GM10248 (cell line): ENCODE results near the gene SUV39H2.

Experiments used
- CTCF ChIA-PET: fragments of 300-600 bp; sonication (Branson Sonifier 250); formaldehyde crosslinking; extraction: SDS; loops from one replicate; lab custom pipeline; 2021; ENCODE audit warnings: antibody characterized with exemption; lab: Yijun Ruan, JAX
- POLR2A ChIA-PET: fragments of 350-650 bp; sonication (Branson Sonifier 250); formaldehyde crosslinking; extraction: SDS; loops from one replicate; lab custom pipeline; 2020; ENCODE audit warnings: antibody characterized with exemption; lab: Yijun Ruan, JAX
- DNase-seq: peaks from one replicate; pipeline ENCODE4 v3.0.0; 2012; ENCODE audit errors: extremely low spot score
- CTCF ChIP-seq: IDR thresholded peaks from 2 replicates; pipeline ENCODE4 v1.5.1; 2012; ENCODE audit warnings: mild to moderate bottlenecking, low read depth; ENCODE audit errors: extremely low read depth, missing control alignments, control extremely low read depth

The SUV39H2 gene

DNA sequence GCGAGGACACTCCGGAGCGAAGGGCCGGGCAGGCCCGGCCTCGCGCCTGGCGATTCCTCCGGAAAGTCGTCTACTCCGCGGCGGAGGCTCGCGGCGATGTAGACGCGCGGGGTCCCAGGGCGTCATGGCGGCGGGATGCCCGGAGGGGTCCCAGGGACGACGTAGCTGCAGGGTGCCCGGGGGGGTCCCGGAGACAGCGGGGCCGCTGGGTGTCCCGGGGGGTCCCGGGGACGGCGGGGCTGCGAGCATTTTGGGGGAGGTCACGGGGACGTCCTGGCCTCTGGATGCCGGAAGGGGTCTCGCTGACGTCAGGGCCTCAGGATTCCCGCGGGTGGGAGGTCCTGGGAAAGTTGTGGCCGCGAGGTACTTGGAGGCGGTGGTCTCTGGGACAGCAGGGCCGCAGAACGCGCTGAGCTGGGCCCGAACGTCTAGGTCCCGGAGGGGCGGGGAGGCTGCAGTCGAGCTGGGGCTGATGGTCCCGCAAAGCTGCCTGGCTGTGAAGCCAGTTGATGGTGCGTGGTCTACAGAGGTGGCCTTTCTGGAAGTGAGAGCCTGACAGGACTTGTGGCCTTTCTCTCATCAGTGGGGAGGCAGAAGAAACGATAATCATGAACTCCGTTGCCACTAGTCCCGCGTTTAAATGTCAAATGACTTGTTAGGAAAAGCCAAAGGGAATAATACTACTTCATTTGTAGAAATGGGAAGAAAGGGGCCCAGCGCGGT lies 39.9 kb upstream of the SUV39H2 start:
- POLR2A ChIA-PET = interaction anchor here (0.7 to 1.2 kb wide), 5 partner anchors 9 to 653 kb away, joined by 4 to 8 read pairs (median 5); partner anchors contain the start of gene SUV39H2
- TF ChIP-seq CTCF = no peak
- CTCF ChIA-PET = interaction anchor here (0.8 to 2.8 kb wide), 10 partner anchors 9 to 340 kb away, joined by 3 to 17 read pairs (median 4); partner anchors contain the start of genes MEIG1 and SUV39H2
- peak; percentile 39 for DNase-seq

DNA sequence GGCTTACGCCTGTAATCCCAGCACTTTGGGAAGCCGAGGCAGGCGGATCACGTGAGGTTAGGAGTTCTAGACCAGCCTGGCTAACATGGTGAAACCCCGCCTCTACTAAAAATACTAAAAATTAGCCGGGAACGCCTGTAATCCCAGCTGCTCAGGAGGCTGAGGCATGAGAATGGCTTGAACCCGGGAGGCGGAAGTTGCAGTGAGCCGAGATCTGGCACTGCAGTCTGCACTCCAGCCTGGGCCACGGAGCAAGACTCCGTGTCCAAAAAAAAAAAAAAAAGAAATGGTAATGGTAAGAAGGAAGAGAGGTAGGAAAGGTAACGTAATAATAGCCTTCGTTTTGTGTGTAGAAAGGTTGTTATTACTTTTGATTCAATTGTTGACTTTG lies 39.4 kb upstream of the SUV39H2 start:
- no peak for TF ChIP-seq CTCF
- ChIA-PET CTCF (interaction anchor here (1.0 to 2.7 kb wide), 3 partner anchors 9 to 303 kb away, joined by 3 to 17 read pairs (median 15); no protein-coding TSS in a partner anchor), POLR2A (interaction anchor here (0.7 kb wide), 1 partner anchor 118 kb away, joined by 8 read pairs; no protein-coding TSS in a partner anchor)
- DNase-seq = no peak

GRCh38 chr10:14840178-14840577 lies 38.5 kb upstream of the SUV39H2 start:
- no peak for TF ChIP-seq CTCF
- CTCF ChIA-PET = no interaction called here
- no peak for DNase-seq
- POLR2A ChIA-PET = no interaction called here

DNA sequence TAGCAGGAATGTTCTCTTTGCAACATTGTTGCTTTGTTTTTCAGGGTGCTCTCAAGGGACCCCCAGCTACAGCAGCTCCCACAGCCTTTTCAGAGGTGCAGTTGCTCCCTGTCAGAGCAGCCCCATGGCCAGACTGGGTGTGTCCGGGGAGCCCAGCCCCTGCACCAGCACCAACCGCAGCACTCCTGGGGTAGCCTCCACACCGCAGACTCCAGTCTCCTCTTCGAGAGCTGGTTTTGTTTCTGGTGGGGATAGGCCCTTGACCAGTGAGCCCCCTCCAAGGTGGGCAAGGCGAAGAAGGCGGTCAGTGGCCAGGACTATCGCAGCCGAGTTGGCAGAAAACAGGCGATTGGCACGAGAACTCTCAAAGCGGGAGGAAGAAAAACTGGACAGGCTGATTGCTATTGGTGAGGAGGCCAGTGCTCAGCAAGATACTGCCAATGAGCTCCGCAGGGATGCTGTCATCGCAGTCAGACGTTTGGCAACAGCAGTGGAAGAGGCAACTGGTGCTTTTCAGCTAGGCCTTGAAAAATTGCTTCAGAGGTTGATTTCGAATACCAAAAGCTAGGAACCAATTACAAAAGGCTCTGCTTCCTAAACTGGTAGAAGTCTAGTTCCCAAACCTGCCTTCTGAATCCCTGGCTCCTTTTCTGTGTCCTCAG lies 35.2 kb upstream of the SUV39H2 start:
- TF ChIP-seq CTCF = no peak
- CTCF ChIA-PET = interaction anchor here (1.0 to 1.6 kb wide), 4 partner anchors 8 to 60 kb away, joined by 3 to 6 read pairs (median 4); no protein-coding TSS in a partner anchor
- no peak for DNase-seq
- POLR2A ChIA-PET = no interaction called here

GRCh38 chr10:14844948-14845347 lies 33.7 kb upstream of the SUV39H2 start:
- TF ChIP-seq CTCF = no peak
- ChIA-PET CTCF (interaction anchor here (1.0 to 1.2 kb wide), 3 partner anchors 8 to 33 kb away, joined by 3 to 4 read pairs (median 3); partner anchors contain the start of gene SUV39H2), POLR2A (no interaction called here)
- DNase-seq = no peak

DNA sequence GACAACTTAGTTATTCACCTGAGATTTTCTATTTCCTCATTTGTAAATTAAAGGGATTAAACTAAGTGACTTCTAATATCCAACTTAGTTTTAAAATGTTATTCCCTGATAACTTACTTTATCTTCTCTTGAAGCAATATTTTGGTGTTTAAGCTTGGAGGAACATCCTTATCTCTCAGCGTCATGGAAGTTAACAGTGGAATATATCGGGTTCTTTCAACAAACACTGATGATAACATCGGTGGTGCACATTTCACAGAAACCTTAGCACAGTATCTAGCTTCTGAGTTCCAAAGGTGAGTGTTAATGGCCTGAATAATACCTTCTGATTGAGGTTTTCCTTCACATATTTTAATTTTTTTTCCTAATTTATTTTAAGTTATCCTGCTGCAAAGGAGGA lies 26.4 kb upstream of the SUV39H2 start:
- no peak for TF ChIP-seq CTCF
- no peak for DNase-seq
- ChIA-PET POLR2A (no interaction called here), CTCF (interaction anchor here (1.2 to 1.5 kb wide), 4 partner anchors 9 to 318 kb away, joined by 3 to 4 read pairs (median 3); no protein-coding TSS in a partner anchor)
